BJ (cell line): Measurements from ENCODE around the gene RNF145. TPM values are rescaled to one million over a fixed set of nuclear protein-coding genes. Genes with fewer than 3 reads are reported as not detected.
A peak's percentile ranks its signal among the peaks of the same experiment; 100 is the strongest.

Experiments
- CTCF ChIA-PET: fragments of 350-600 bp; formaldehyde crosslinking; extraction: SDS; loops from one replicate; lab custom pipeline; 2021; ENCODE audit warnings: antibody characterized with exemption, inconsistent platforms; lab: Yijun Ruan, JAX
- POLR2A ChIA-PET: fragments of 300-600 bp; sonication (Branson Sonifier 250); formaldehyde crosslinking; extraction: SDS; loops from one replicate; lab custom pipeline; 2021; ENCODE audit warnings: antibody characterized with exemption; lab: Charles Lee
- DNase-seq: peaks from one replicate; pipeline ENCODE4 v3.0.0-alpha.2; 2011; ENCODE audit warnings: low read depth
- H3K27me3 ChIP-seq: 2 replicates; pipeline ENCODE4 v1.6.0; 2011; ENCODE audit warnings: low read length; ENCODE audit not compliant: control insufficient read depth, insufficient read depth
- H3K36me3 ChIP-seq: 2 replicates; pipeline ENCODE4 v1.5.1; 2011; ENCODE audit warnings: low read length; ENCODE audit not compliant: control insufficient read depth, insufficient read depth
- H3K4me3 ChIP-seq: 2 replicates; pipeline ENCODE4 v1.5.1; 2011; ENCODE audit warnings: low read depth, mild to moderate bottlenecking, control low read depth, low read length
- CTCF ChIP-seq: IDR thresholded peaks from 2 replicates; pipeline ENCODE4 v1.5.1; 2011; ENCODE audit warnings: low read depth, mild to moderate bottlenecking, control low read depth, inconsistent platforms, low read length, moderate library complexity; ENCODE audit not compliant: insufficient read depth
- polyA plus RNA-seq: library from polyadenylated mRNA; depleted of rRNA; stranded (reverse); fragments of >200 nt; gene quantifications from 2 replicates; pipeline ENCODE4 v1.2.3, GENCODE V29; 2011

Gene RNF145
- polyA plus RNA-seq, 1 experiment = 27.9 TPM

- CTCF ChIA-PET = interaction anchor here (0.6 to 3.6 kb wide), 41 partner anchors 10 to 1049 kb away, joined by 3 to 55 read pairs (median 3); no protein-coding TSS in a partner anchor
- peak; percentile 82 for TF ChIP-seq CTCF
- Histone ChIP-seq H3K4me3 (no peak overlapping the region), H3K36me3 (peaks cover 10% of the 10 kb centered on the region), H3K27me3 (no peaks in the 10 kb centered on the region)
- POLR2A ChIA-PET = no interaction called here
- DNase-seq = no peak
These were observed 52.7 kb downstream of the RNF145 start for GRCh38 chr5:159156426-159157238.

- DNase-seq = no peak
- no peak for TF ChIP-seq CTCF
- Histone ChIP-seq H3K4me3 (no peak overlapping the region), H3K36me3 (peaks cover 10% of the 10 kb centered on the region), H3K27me3 (no peaks in the 10 kb centered on the region)
- ChIA-PET CTCF (interaction anchor here (0.6 to 3.6 kb wide), 14 partner anchors 19 to 1412 kb away, joined by 3 to 55 read pairs (median 5); partner anchors contain the start of gene LSM11), POLR2A (no interaction called here)
These were observed 53.4 kb downstream of the RNF145 start for GRCh38 chr5:159155960-159156359.

- peaks cover 5% of the 10 kb centered on the region; the same call in 1 of the 2 replicates for H3K36me3 ChIP-seq
- no peak for TF ChIP-seq CTCF
- ChIA-PET CTCF (interaction anchor here (0.6 to 1.0 kb wide), 3 partner anchors 164 to 468 kb away, joined by 3 to 4 read pairs (median 3); no protein-coding TSS in a partner anchor), POLR2A (no interaction called here)
- H3K4me3 ChIP-seq = no peak overlapping the region
- no peak for DNase-seq
- H3K27me3 ChIP-seq = no peaks in the 10 kb centered on the region
These were observed 56.5 kb downstream of the RNF145 start for GRCh38 chr5:159152876-159153275.

- POLR2A ChIA-PET = no interaction called here
- Histone ChIP-seq H3K4me3 (no peak overlapping the region), H3K36me3 (no peaks in the 10 kb centered on the region), H3K27me3 (peaks cover 2% of the 10 kb centered on the region)
- CTCF ChIA-PET = interaction anchor here (1.0 kb wide), 1 partner anchor 9 kb away, joined by 4 read pairs; no protein-coding TSS in a partner anchor
- DNase-seq = no peak
- no peak for TF ChIP-seq CTCF
These were observed 60.3 kb downstream of the RNF145 start for GRCh38 chr5:159149085-159149484.

- TF ChIP-seq CTCF = no peak
- no peaks in the 10 kb centered on the region for H3K36me3 ChIP-seq
- CTCF ChIA-PET = interaction anchor here (1.0 to 3.0 kb wide), 2 partner anchors 8 to 15 kb away, joined by 4 to 9 read pairs; no protein-coding TSS in a partner anchor
- no peak for DNase-seq
- POLR2A ChIA-PET = no interaction called here
- H3K27me3 ChIP-seq = peaks cover 2% of the 10 kb centered on the region
- no peak overlapping the region for H3K4me3 ChIP-seq
These were observed 61.4 kb downstream of the RNF145 start for GRCh38 chr5:159147976-159148375.
